Activated naive CD4-positive, alpha-beta T cell treated with anti-CD3 and anti-CD28 coated beads, Interleukin-2, amount 50 U/mL, for 16 hours (primary cell): ENCODE measurements around the gene HCN2.
"Not testable (repeated sequence)": the region's sequence is repeated elsewhere in the genome, so short reads cannot be mapped to it uniquely, and the experiment has no call there.

Source experiments
- DNase-seq: peaks from one replicate; pipeline ENCODE4 v3.0.0-alpha.2; 2020

The HCN2 gene

GRCh38 chr19:588093-588740 is 1.5 kb upstream of the HCN2 start:
- peak; percentile 73 for DNase-seq

GRCh38 chr19:588741-589692 is 664 bp upstream of the HCN2 start:
- DNase-seq: no peak

- peak; percentile 37 for DNase-seq
These were observed 690 bp downstream of the HCN2 start for GRCh38 chr19:590396-590745.

GRCh38 chr19:590750-591098 is 1.0 kb downstream of the HCN2 start:
- DNase-seq: no peak

DNA sequence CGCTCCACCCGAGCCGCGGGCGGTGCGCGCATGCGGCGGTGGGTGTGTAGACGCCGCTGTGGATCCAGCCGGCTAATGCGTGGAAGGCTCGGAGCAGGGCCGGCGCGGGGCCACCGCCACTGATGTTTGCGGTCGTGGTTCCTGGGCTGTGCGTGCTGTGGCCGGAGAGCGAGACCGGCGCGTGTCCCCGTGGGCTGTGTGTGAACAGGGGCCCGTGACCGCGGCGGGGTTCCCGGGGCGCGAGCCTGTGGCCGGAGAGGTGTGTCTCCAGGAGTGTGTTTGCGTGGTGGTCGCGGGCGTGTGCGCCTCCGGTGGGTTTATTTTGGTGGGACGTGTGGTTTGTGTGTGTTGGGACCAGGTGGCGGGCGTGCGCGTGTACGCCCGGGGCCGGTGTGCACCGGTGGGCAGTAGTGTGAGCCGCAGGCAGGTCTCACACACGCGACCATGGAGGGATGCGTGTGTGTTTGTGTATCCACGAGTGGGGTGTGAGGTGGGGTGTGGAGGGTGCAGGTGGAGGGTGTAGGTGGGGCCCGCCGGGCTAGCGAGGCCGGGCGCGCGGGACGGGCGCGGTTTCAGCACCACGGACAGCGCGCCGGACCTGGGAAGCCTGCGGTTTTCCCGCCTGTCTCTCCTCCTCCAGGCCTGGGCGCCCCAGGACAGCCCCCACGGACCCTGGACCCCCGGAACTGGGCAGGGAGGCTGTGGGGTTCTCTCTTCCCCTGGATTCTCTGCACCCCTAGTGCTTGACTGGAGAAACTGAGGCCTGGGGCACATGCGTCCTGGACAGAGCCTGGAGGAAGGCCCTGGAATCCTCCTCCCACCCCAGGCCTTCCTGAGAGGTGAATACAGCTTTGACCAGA is 1.6 kb downstream of the HCN2 start:
- no peak for DNase-seq

DNA sequence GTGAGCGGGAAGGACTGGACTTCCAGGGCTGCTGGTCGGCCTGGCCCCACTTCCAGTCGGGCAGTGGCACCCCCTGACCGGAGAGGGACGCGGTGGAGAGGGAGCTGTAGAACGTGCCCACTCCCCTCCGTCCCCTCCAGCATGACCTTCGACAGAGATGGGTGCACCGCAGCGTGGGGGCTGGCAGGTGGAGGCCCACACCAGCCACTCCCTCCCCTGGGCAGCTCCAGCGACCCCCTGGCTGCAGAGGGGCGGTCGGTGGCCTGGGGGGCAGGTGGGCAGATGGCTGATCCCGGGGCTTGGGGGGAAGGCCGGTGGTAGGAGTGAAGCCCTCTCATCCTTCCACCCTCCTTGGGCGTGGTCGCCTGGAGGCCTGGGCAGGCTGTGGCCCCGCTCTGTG is 2.4 kb downstream of the HCN2 start:
- no peak for DNase-seq

GRCh38 chr19:593055-593454 is 3.4 kb downstream of the HCN2 start:
- no peak for DNase-seq

DNA sequence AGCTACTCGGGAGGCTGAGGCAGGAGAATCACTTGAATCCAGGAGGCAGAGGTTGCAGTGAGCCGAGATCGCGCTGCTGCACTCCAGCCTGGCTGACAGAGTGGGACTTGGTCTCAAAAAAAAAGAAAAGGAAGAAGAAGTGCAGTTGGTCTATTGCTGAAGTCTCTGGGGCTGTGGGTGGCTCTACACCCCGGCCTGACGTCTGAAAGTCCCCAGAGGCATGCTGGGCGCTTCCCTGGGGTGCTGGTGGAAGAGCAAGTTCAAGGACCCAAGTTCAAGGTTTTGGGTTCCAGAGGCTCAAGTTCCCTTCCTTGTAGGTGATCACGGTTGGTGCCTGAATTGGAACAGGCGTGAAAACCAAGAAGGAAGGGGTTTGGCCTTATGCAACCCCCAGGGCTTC is 3.8 kb downstream of the HCN2 start:
- no peak for DNase-seq

DNA sequence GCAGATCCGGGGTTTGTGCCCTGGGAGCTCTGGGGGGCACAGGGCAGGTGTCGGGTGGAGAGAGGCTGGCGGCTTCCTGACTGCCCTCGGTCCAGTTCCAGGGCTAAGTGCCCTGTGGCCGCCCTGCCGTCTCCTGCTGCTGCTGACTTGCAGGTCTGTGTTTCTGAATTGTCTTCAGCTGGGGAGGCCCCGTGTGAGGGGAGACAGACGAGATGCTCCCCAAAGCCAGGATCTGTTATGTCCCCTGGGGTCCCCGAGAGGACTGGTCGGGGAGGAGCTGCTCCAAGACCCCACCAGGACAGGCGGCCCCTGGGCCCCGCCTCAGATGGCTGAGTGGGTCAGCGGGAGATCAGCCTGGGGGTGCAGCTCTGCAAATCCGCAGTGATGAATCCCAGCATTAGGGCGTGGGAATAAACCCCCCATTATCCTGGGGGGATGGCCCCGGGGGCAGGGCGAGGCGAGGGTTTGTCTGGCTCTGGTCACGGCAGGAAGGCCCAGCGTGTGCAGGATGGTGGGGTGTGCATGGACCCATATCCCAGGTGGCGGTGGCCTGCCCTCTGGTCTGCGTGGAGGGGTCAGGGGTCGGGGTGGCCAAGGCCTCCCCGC is 4.7 kb downstream of the HCN2 start:
- DNase-seq: no peak

DNA sequence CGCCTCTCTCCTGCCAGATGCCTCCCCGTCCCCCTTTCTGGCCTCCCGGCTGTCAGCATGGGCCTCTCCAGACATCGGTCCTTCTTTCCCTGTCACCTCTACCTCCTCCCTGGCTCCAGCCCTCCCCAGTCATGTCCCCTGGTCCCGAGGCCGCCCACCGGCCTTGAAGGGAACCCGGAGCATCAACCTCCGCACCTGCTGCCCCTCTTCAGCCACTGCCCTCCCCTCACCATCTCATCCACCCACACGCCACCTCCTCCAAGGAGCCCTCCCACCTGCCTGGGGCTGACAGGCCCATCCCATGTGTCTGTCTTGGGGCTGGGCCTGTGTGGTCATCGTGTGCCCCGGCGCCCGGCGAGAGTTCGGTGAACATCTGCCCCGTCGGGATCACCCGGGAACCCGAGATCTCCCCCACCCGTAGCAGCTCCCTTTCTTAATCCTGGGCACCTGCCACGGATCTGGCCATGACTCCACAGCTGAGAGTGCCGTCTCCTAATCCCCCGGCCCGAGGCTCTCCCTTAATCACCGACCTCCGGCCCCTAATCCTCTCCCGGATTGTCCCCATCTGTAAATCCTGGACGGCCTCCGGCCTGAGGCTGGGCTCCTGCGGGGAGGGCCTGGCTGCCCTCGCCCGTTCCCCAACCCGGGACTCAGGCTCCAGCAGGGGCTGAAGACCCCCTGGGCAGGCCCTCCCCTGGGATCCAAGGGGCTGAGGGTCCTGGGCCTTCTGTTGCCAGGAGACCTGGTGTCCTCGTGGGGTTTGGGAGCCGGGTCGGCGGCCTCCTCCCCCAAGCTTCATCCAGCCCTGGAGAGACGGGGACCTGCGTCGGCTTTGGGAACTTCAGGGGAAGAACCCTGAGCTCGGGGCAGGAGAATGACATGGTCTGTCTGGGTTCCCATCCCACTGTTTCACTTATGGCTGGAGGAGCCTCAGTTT is 5.9 kb downstream of the HCN2 start:
- DNase-seq: no peak

DNA sequence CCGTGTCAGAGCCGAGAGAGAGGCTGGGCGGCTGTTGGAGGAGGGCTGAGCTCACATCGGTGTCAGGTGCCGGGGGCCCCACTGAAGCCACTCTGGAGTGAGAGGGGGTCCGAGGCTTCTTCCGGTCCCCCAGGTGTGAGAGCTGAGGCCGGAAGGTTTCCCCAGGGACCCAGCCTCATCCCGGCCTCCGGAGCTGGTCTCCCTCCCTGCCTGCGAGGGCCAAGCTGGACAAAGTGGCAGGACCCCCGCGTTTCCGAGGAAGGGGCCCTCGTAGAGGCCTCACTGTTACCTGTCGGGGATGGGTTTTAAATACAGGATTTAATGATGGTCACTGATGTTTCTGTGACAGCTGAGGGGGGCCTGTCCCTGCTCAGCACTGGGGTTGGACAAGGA is 6.6 kb downstream of the HCN2 start:
- DNase-seq: no peak

GRCh38 chr19:597406-598315 is 8.0 kb downstream of the HCN2 start:
- no peak for DNase-seq

- DNase-seq: no peak
These were observed 11.6 kb downstream of the HCN2 start for GRCh38 chr19:601310-601709.

DNA sequence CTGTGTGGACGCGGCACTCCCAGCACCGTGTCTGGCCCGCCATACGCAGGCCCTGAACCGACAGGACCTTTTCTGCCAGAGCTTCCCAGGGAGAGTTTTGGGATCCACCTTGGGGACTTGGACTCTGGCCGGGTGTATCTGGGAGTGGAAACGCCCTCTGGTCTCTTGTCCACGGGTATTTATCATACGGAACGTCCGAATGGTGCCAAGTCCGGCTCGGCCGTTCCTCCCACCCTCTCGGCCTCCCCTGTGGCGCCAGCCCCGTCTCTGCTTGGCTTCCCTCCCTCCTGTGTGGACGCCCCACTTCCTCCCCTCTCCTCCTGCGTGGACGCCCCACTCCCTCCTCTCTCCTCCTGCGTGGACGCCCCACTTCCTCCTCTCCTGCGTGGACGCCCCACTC is 12.1 kb downstream of the HCN2 start:
- no peak for DNase-seq

DNA sequence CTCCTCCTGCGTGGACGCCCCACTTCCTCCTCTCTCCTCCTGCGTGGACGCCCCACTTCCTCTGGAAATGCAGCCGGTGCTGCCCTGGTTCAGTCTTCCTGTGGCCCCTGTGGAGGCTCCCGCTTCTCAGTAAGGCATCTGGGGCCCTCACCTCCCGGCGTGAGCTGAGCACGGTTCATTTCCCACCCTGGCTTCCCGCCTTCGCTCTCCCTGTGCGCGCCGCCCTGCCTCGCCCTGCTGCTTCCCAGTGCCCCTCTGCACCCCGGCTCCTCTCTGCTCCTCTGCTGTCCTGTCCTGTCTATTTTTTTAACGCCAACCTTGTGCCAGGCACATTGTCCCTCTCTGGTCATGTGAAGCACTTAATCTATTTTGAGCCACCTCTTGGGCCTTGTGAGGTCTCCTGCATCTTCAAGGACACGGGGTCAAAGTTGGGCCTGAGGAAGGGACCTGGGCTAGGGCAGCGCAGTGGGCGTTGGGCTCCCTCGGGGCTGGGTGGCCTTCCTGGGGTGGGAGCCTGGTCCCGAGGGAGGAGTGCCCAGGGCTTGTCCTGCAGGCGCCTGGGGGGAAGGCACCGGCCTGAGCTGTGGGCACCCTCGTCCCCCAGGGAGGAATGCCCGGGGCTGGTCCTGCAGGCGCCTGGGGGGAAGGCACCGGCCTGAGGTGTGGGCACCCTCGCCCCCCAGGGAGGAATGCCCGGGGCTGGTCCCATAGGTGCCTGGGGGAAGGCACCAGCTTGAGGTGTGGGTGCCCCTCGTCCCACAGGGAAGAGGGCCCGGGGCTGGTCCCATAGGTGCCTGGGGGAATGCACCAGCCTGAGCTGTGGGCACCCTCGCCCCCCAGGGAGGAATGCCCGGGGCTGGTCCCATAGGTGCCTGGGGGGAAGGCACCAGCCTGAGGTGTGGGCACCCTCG is 13.0 kb downstream of the HCN2 start:
- no peak for DNase-seq

DNA sequence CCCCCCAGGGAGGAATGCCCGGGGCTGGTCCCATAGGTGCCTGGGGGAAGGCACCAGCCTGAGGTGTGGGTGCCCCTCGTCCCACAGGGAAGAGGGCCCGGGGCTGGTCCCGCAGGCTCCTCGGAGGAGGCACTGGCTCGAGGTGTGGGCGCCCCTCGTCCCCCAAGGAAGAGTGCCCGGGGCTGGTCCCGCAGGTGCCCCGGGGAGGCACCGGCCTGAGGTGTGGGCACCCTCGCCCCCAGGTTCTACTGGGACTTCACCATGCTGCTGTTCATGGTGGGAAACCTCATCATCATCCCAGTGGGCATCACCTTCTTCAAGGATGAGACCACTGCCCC is 13.6 kb downstream of the HCN2 start:
- DNase-seq: not testable (repeated sequence)

GRCh38 chr19:603779-604178 is 14.1 kb downstream of the HCN2 start:
- not testable (repeated sequence) for DNase-seq

GRCh38 chr19:604355-604754 is 14.7 kb downstream of the HCN2 start:
- peak; percentile 30 for DNase-seq

- DNase-seq: not testable (repeated sequence)
These were observed 15.6 kb downstream of the HCN2 start for GRCh38 chr19:605061-605971.
